Adrenal gland (tissue), 5 donors: ENCODE data around the gene KCTD5.

ENCODE experiments used
- POLR2A ChIP-seq, 2 donors: fragments of 450-650 bp; IDR thresholded peaks; one replicate each; pipeline ENCODE4 v1.6.1; 2017; ENCODE audit warnings: antibody characterized with exemption in 2 of 2, mild to moderate bottlenecking in 2 of 2, moderate library complexity in 1 of 2
- TF ChIP-seq, protein P1 (sequence below), 6 experiments: fragments of 450-650 bp in 4 of 6; fragments of 200-600 bp in 2 of 6; sonication (generic) in 1 of 6; IDR thresholded peaks; 1 replicate in 5 of 6; 2 replicates in 1 of 6; pipeline versions ENCODE4 v1.5.1 to v1.8.0; 2016 to 2021; ENCODE audit warnings: antibody characterized with exemption in 6 of 6, mild to moderate bottlenecking in 2 of 6, moderate library complexity in 1 of 6
- donor health status: DM: no; HTN: no; CAD: no.

DNA sequence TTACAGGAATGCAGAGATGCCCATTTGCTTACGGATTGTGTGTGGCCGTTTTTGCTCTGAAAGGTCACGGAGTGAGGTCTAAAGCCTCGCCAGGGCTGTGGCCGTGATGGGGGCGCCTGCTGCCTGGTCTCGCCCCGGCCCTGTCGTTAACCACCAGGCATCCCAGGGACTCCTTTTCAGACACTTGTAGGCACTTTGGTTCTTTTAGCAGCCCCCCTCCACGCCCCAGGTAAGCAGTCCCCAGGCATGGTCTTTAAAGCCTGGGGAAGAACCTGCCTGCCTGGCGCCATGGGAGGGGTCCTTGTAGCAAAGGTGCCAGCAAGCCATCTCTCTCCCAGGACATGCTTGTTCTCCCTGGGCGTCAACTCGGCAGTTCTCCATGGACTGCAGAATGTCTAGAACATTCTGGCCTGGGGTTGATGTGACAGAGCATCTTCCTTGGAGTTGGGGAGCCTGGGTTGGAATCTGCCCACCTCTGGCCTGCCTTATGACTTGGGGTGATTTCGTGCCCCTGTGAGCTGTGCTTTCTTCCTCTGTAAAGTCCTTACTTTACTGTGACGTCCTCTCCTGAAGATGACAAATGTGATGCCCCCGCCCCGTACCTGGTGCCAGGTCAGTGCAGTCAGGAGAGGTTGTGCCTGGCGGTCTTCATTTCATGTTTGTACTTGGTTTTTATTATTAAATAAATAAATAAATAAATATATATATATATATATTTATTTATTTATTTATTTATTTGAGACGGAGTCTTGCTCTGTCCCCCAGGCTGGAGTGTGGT lies 5.4 kb downstream of the KCTD5 start:
- TF ChIP-seq, protein P1, sequence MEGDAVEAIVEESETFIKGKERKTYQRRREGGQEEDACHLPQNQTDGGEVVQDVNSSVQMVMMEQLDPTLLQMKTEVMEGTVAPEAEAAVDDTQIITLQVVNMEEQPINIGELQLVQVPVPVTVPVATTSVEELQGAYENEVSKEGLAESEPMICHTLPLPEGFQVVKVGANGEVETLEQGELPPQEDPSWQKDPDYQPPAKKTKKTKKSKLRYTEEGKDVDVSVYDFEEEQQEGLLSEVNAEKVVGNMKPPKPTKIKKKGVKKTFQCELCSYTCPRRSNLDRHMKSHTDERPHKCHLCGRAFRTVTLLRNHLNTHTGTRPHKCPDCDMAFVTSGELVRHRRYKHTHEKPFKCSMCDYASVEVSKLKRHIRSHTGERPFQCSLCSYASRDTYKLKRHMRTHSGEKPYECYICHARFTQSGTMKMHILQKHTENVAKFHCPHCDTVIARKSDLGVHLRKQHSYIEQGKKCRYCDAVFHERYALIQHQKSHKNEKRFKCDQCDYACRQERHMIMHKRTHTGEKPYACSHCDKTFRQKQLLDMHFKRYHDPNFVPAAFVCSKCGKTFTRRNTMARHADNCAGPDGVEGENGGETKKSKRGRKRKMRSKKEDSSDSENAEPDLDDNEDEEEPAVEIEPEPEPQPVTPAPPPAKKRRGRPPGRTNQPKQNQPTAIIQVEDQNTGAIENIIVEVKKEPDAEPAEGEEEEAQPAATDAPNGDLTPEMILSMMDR (IDR thresholded peaks at IDR 0.05) = no peak
- TF ChIP-seq POLR2A (IDR thresholded peaks at IDR 0.05) = no peak
